WTC11 (cell line): ENCODE measurements around the gene GPRC5B.

ENCODE experiments used
- CREB1 ChIP-seq: sonication (generic); formaldehyde crosslinking; IDR thresholded peaks from 2 replicates; pipeline ENCODE4 v1.8.0; 2023; ENCODE audit warnings: mild to moderate bottlenecking, missing genetic modification reagents
- TF ChIP-seq, protein P1 (sequence below): fragments of 200-600 bp; IDR thresholded peaks from 2 replicates; pipeline ENCODE4 v1.8.0; 2022; ENCODE audit warnings: antibody characterized with exemption

DNA sequence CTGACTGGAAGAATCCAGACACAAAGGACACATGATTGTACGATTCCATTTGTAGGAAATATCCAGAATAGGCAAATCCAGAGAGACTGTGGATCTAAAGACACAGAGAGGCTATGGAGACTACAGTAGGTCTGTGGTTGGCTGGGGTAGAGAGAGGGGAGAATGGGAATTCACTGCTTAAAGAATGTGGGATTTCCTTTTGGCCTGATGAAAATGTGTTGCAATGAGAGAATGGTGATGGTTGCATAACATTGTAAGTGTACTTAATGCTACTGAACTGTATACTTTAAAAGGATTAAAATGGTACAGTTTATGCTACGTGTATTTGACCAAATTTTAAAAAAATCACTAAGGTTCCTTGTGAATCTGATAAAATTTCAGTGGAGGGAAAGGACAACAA, 62.1 kb downstream of the GPRC5B start:
- TF ChIP-seq, protein P1, sequence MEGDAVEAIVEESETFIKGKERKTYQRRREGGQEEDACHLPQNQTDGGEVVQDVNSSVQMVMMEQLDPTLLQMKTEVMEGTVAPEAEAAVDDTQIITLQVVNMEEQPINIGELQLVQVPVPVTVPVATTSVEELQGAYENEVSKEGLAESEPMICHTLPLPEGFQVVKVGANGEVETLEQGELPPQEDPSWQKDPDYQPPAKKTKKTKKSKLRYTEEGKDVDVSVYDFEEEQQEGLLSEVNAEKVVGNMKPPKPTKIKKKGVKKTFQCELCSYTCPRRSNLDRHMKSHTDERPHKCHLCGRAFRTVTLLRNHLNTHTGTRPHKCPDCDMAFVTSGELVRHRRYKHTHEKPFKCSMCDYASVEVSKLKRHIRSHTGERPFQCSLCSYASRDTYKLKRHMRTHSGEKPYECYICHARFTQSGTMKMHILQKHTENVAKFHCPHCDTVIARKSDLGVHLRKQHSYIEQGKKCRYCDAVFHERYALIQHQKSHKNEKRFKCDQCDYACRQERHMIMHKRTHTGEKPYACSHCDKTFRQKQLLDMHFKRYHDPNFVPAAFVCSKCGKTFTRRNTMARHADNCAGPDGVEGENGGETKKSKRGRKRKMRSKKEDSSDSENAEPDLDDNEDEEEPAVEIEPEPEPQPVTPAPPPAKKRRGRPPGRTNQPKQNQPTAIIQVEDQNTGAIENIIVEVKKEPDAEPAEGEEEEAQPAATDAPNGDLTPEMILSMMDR: no peak
- no peak for TF ChIP-seq CREB1 (CRISPR knock-in tag)
